CD8-positive, alpha-beta memory T cell (primary cell): ENCODE data around the gene TAOK2. TPM values are rescaled to one million over a fixed set of nuclear protein-coding genes. Genes with fewer than 3 reads are reported as not detected.
"Not testable (repeated sequence)": the region's sequence is repeated elsewhere in the genome, so short reads cannot be mapped to it uniquely, and the experiment has no call there.

Source experiments
- CTCF ChIA-PET: fragments of 350-600 bp; sonication (Branson Sonifier 250); formaldehyde crosslinking; loops from one replicate; lab custom pipeline; 2021; ENCODE audit warnings: antibody characterized with exemption; lab: Charles Lee
- POLR2A ChIA-PET: fragments of 350-600 bp; sonication (Branson Sonifier 250); formaldehyde crosslinking; loops from one replicate; lab custom pipeline; 2021; ENCODE audit warnings: antibody characterized with exemption; lab: Charles Lee
- DNase-seq, 5 donors: peaks; one replicate each; pipeline versions ENCODE4 v3.0.0 to v3.0.0-alpha.2; 2020 to 2022; ENCODE audit warnings: mixed read lengths in 1 of 5
- H3K27ac ChIP-seq: one replicate; pipeline ENCODE4 v1.7.0; 2013; ENCODE audit warnings: low read depth, mild to moderate bottlenecking, low read length, moderate library complexity
- H3K27me3 ChIP-seq: 2 replicates; pipeline ENCODE4 v1.7.0; 2013; ENCODE audit warnings: low read length, mild to moderate bottlenecking; ENCODE audit not compliant: insufficient read depth, poor library complexity, severe bottlenecking
- H3K36me3 ChIP-seq: 2 replicates; pipeline ENCODE4 v1.7.0; 2013; ENCODE audit warnings: mild to moderate bottlenecking, low read length, moderate library complexity; ENCODE audit not compliant: insufficient read depth
- H3K4me1 ChIP-seq: 2 replicates; pipeline ENCODE4 v1.7.0; 2013; ENCODE audit warnings: mild to moderate bottlenecking, low read length, moderate library complexity; ENCODE audit not compliant: insufficient read depth
- H3K4me3 ChIP-seq: 2 replicates; pipeline ENCODE4 v1.7.0; 2013; ENCODE audit warnings: mild to moderate bottlenecking, low read length
- H3K9me3 ChIP-seq: 2 replicates; pipeline ENCODE4 v1.7.0; 2013; ENCODE audit warnings: mild to moderate bottlenecking, low read length
- H3K27ac Mint-ChIP-seq, 8 donors: one replicate each; pipeline ENCODE4 v1.8.0; 2020 to 2021; ENCODE audit warnings: mixed read lengths in 8 of 8, mild to moderate bottlenecking in 6 of 8, inconsistent platforms in 3 of 8, moderate library complexity in 3 of 8
- H3K27me3 Mint-ChIP-seq, 2 donors: one replicate each; pipeline ENCODE4 v1.8.0; 2020 to 2021; ENCODE audit warnings: mixed read lengths in 2 of 2, mild to moderate bottlenecking in 1 of 2, moderate library complexity in 1 of 2
- H3K36me3 Mint-ChIP-seq, 3 donors: one replicate each; pipeline ENCODE4 v1.8.0; 2020 to 2021; ENCODE audit warnings: mixed read lengths in 3 of 3, inconsistent platforms in 1 of 3, mild to moderate bottlenecking in 1 of 3
- H3K4me1 Mint-ChIP-seq, 3 donors: one replicate each; pipeline ENCODE4 v1.8.0; 2020 to 2021; ENCODE audit warnings: mixed read lengths in 3 of 3, inconsistent platforms in 1 of 3, mild to moderate bottlenecking in 1 of 3
- H3K4me3 Mint-ChIP-seq, 7 donors: one replicate each; pipeline ENCODE4 v1.8.0; 2020 to 2021; ENCODE audit warnings: mixed read lengths in 7 of 7, mild to moderate bottlenecking in 6 of 7, moderate library complexity in 4 of 7, inconsistent platforms in 2 of 7
- H3K9me3 Mint-ChIP-seq, 5 donors: one replicate each; pipeline ENCODE4 v1.8.0; 2020 to 2022; ENCODE audit warnings: mixed read lengths in 5 of 5, mild to moderate bottlenecking in 3 of 5, moderate library complexity in 2 of 5, inconsistent platforms in 1 of 5
- polyA plus RNA-seq: library from polyadenylated mRNA; unstranded; fragments of 300-500 nt; fragmentation: Illumina TruSeq; gene quantifications from one replicate; pipeline ENCODE4 v1.2.3, GENCODE V29; 2021
- total RNA-seq, 2 experiments: library from RNA; stranded (reverse); gene quantifications; one replicate each; pipeline ENCODE4 v1.2.3, GENCODE V29; 2021

Gene TAOK2
- total and polyA plus RNA-seq, 3 experiments from 2014 or later = 7.1 to 44.3 (median 41.8) TPM

DNA sequence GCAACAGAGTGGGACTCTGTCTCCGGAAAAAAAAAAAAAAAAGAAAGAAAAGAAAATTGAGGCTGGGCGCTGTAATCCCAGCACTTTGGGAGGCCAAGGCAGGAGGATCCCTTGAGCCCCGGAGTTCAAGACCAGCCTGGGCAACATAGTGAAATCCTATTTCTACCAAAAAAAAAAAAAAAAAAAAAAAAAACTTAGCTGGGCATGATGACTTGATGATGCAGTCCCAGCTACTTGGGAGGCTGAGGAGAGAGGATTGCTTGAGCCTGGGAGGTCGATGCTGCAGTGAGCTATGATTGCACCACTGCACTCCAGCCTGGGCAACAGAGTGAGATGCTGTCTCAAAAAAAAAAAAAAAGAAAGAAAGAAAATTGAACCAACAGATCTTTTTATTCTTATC, 44.3 kb downstream of the TAOK2 start:
- H3K27me3 ChIP-seq, H3K9me3 Mint-ChIP-seq, H3K27ac ChIP-seq, H3K9me3 ChIP-seq, DNase-seq, H3K4me3 ChIP-seq, H3K36me3 ChIP-seq, H3K36me3 Mint-ChIP-seq, H3K4me3 Mint-ChIP-seq, H3K27ac Mint-ChIP-seq, H3K27me3 Mint-ChIP-seq: not testable (repeated sequence)
- CTCF ChIA-PET = interaction anchor here (0.9 to 2.7 kb wide), 5 partner anchors 14 to 327 kb away, joined by 4 to 11 read pairs (median 5); no protein-coding TSS in a partner anchor
- POLR2A ChIA-PET = interaction anchor here (0.6 kb wide), 3 partner anchors 318 to 389 kb away, joined by 3 to 5 read pairs (median 3); no protein-coding TSS in a partner anchor
- H3K4me1 Mint-ChIP-seq = peaks cover 5 to 12% (median 7%) of the 10 kb centered on the region in 3 donors
- peaks cover 11% of the 10 kb centered on the region for H3K4me1 ChIP-seq

DNA sequence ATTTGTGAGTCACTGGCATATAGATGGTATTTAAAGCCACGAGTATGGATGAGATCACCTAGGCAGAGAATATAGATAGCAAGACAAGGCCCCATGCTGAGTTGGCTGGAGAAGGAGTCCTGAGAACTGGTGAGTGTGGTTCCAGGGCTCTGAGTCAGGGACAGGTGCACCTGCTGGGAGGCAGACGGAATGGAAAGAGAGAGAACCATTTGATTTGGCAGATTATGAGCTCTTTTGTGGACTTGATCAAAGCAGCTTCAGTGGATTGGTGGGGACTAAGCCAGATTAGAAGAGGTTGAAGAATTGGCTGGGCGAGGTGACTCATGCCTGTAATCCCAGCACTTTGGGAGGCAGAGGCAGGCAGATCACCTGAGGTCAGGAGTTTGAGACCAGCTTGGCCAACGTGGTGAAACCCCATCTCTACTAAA, 45.1 kb downstream of the TAOK2 start:
- CTCF ChIA-PET = interaction anchor here (1.1 to 2.7 kb wide), 4 partner anchors 13 to 328 kb away, joined by 4 to 11 read pairs (median 5); no protein-coding TSS in a partner anchor
- Mint-ChIP-seq H3K27ac (peak overlapping the region in 2 of 8 donors; percentile 45 to 53), H3K27me3 (peaks cover 5 to 6% of the 10 kb centered on the region in 2 donors)

DNA sequence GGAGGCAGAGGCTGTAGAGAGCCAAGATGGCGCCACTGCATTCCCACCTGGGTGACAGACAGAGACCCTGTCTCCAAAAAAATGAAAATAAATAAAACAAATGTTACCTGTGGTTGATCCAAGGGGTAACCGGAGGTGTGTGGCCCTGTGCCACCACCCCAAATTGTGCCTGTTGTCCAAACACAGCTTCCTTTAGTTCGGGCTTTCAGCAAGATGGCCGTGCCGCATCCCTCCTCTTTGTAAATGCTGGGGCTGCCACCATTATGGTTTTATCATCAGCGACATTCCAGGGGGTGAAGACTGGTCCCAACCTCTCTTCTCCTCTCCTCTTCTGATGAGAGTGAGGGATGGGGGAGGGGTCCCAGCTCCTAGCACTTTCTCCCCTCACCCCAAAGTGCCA, 49.2 kb downstream of the TAOK2 start, which contains the start of gene C16orf92:
Gene C16orf92 (plus strand): TSS at position 312 of the 400 bp plus-strand sequence. CDS start 143 bp downstream, outside the sequence.
- no peaks in the 10 kb centered on the region for H3K9me3 ChIP-seq
- no peaks in the 10 kb centered on the region for H3K36me3 ChIP-seq
- H3K4me1 Mint-ChIP-seq = peaks cover 5 to 12% (median 7%) of the 10 kb centered on the region in 3 donors
- DNase-seq = no peak
- H3K27me3 ChIP-seq = no peaks in the 10 kb centered on the region
- H3K27ac Mint-ChIP-seq = no peak within 1 kb of the TSS
- no peaks in the 10 kb centered on the region for H3K9me3 Mint-ChIP-seq
- H3K27ac ChIP-seq = no peak within 1 kb of the TSS
- peaks cover 11% of the 10 kb centered on the region for H3K4me1 ChIP-seq
- ChIA-PET CTCF (interaction anchor here (1.0 to 1.2 kb wide), 3 partner anchors 8 to 331 kb away, joined by 3 to 4 read pairs (median 3); partner anchors contain the start of gene TLCD3B), POLR2A (no interaction called here)
- no peak within 1 kb of the TSS for H3K4me3 Mint-ChIP-seq
- H3K36me3 Mint-ChIP-seq = peaks cover 0 to 5% (median 0%) of the 10 kb centered on the region in 3 donors
- no peak within 1 kb of the TSS for H3K4me3 ChIP-seq
- H3K27me3 Mint-ChIP-seq = peaks cover 22 to 25% of the 10 kb centered on the region in 2 donors

More for the DNA sequence above, 45.1 kb downstream of the TAOK2 start:
- peaks cover 11% of the 10 kb centered on the region for H3K4me1 ChIP-seq
- H3K27ac ChIP-seq = no peak overlapping the region
- POLR2A ChIA-PET = no interaction called here
- no peak for DNase-seq
- peaks cover 0 to 1% (median 0%) of the 10 kb centered on the region in 3 donors for H3K36me3 Mint-ChIP-seq
- no peaks in the 10 kb centered on the region for H3K9me3 ChIP-seq
- no peak overlapping the region for H3K4me3 ChIP-seq
- peaks cover 5 to 12% (median 7%) of the 10 kb centered on the region in 3 donors for H3K4me1 Mint-ChIP-seq
- H3K36me3 ChIP-seq = no peaks in the 10 kb centered on the region
- peak overlapping the region in 1 of 7 donors; percentile 26 for H3K4me3 Mint-ChIP-seq
- no peaks in the 10 kb centered on the region for H3K27me3 ChIP-seq
- no peaks in the 10 kb centered on the region for H3K9me3 Mint-ChIP-seq

DNA sequence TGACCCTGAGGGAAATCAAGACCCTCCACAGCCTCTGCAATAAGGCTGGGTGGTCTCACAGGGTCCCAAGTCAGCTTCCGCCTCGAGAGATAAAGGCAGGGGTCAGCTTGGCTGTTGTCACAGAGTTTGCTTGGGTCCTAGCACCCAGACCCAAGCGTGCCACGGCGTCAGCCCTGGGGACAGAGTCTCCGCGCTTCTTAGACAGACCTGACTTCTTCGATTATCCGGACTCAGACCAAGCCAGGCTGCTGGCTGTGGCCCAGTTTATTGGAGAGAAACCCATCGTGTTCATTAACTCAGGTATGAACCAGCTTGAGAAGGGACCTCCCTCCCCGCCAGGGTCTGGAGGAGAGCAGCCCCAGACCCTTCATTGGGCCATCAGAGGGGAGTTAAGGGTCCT, 49.9 kb downstream of the TAOK2 start:
- H3K4me1 ChIP-seq = peaks cover 11% of the 10 kb centered on the region
- Mint-ChIP-seq H3K27me3 (peaks cover 26 to 32% of the 10 kb centered on the region in 2 donors), H3K36me3 (peaks cover 0 to 5% (median 0%) of the 10 kb centered on the region in 3 donors), H3K4me1 (peaks cover 5 to 12% (median 7%) of the 10 kb centered on the region in 3 donors), H3K9me3 (no peaks in the 10 kb centered on the region), H3K27ac (no peak overlapping the region), H3K4me3 (no peak overlapping the region)
- no peak overlapping the region for H3K27ac ChIP-seq
- ChIA-PET POLR2A (no interaction called here), CTCF (interaction anchor here (1.0 kb wide), 1 partner anchor 332 kb away, joined by 4 read pairs; no protein-coding TSS in a partner anchor)
- H3K36me3 ChIP-seq = no peaks in the 10 kb centered on the region
- no peak overlapping the region for H3K4me3 ChIP-seq
- no peaks in the 10 kb centered on the region for H3K9me3 ChIP-seq
- DNase-seq = no peak
- H3K27me3 ChIP-seq = no peaks in the 10 kb centered on the region

DNA sequence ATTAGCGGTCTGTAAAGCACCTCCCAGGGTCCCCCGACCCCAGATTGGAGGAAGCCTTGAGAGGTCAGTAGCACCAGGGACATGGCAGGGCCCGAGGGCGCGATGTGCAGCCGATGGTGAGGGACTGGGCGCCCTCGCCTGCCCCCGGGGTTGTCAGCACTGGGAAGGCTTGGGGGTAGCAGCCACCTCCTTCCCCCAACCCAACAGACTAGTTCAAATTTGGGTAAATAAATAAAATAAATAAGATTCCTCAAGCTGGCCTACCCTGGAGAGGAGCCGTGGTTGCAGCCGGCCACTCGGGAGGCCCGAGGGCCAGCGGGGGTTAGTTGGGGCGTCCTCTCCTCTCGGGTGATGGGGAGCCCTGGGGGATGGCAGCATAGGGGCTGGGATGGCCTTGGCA, 50.8 kb downstream of the TAOK2 start:
- no peaks in the 10 kb centered on the region for H3K9me3 ChIP-seq
- no peaks in the 10 kb centered on the region for H3K36me3 ChIP-seq
- DNase-seq = no peak
- peaks cover 8% of the 10 kb centered on the region for H3K27me3 ChIP-seq
- H3K4me3 ChIP-seq = no peak overlapping the region
- Mint-ChIP-seq H3K27ac (no peak overlapping the region), H3K4me3 (no peak overlapping the region), H3K9me3 (no peaks in the 10 kb centered on the region), H3K27me3 (peaks cover 31 to 38% of the 10 kb centered on the region in 2 donors), H3K36me3 (peaks cover 0 to 5% (median 0%) of the 10 kb centered on the region in 3 donors), H3K4me1 (peaks cover 5 to 12% (median 7%) of the 10 kb centered on the region in 3 donors)
- peaks cover 11% of the 10 kb centered on the region for H3K4me1 ChIP-seq
- ChIA-PET CTCF (no interaction called here), POLR2A (no interaction called here)
- no peak overlapping the region for H3K27ac ChIP-seq

DNA sequence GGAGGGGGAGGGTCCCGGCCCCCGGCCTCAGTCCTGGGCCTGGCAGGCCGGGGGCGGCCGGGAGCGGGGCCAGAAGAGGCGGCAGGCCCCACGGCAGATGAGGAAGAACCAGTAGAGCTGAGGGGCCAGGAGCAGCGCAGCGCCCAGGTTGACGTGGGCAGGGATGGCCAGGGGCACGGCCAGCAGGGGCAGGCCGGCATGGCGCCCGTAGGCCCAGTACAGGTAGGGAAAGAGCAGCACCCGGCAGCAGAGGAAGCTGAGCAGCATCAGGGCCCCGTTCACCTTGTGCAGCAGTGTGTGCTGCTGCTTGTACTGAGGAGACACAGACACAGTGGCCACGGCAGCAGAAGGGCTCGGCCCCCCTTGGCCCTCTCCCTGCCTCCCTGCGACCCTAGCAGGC, 51.5 kb downstream of the TAOK2 start:
- Mint-ChIP-seq H3K9me3 (no peaks in the 10 kb centered on the region), H3K36me3 (peaks cover 0 to 5% (median 0%) of the 10 kb centered on the region in 3 donors), H3K27me3 (peaks cover 36 to 45% of the 10 kb centered on the region in 2 donors), H3K4me1 (peaks cover 7 to 17% (median 7%) of the 10 kb centered on the region in 3 donors), H3K4me3 (no peak overlapping the region), H3K27ac (no peak overlapping the region)
- Histone ChIP-seq H3K4me1 (peaks cover 11% of the 10 kb centered on the region), H3K27me3 (peaks cover 15% of the 10 kb centered on the region), H3K36me3 (no peaks in the 10 kb centered on the region), H3K4me3 (no peak overlapping the region), H3K27ac (no peak overlapping the region), H3K9me3 (no peaks in the 10 kb centered on the region)
- no peak for DNase-seq
- POLR2A ChIA-PET = no interaction called here
- CTCF ChIA-PET = no interaction called here

DNA sequence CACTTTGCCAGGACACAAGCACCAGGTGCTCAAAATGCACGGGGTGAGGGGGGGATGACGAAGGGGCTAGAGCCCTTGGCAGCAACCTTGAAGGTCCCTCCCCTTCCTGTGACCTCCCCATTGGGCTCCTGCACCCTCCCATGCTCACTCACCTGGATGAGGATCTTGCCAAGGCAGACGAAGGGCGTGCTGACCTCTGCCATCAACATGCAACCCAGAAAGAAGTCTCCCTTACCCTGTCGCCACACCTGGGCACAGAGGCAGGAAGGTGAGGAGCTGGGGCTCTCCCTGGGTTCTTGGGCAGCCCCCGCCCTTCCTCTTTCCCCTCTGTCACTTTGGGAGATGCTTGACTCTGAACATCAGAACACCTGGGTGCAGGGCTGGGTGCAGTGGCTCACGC, 51.9 kb downstream of the TAOK2 start:
- POLR2A ChIA-PET = interaction anchor here (0.6 kb wide), 1 partner anchor 12 kb away, joined by 8 read pairs; no protein-coding TSS in a partner anchor
- no peaks in the 10 kb centered on the region for H3K36me3 ChIP-seq
- H3K36me3 Mint-ChIP-seq = peaks cover 0 to 5% (median 0%) of the 10 kb centered on the region in 3 donors
- peaks cover 18% of the 10 kb centered on the region for H3K27me3 ChIP-seq
- no peak overlapping the region for H3K27ac Mint-ChIP-seq
- H3K27ac ChIP-seq = no peak overlapping the region
- H3K9me3 ChIP-seq = no peaks in the 10 kb centered on the region
- H3K4me3 Mint-ChIP-seq = no peak overlapping the region
- H3K9me3 Mint-ChIP-seq = no peaks in the 10 kb centered on the region
- H3K4me1 Mint-ChIP-seq = peaks cover 7 to 19% (median 8%) of the 10 kb centered on the region in 3 donors
- no peak overlapping the region for H3K4me3 ChIP-seq
- CTCF ChIA-PET = no interaction called here
- peaks cover 36 to 47% of the 10 kb centered on the region in 2 donors for H3K27me3 Mint-ChIP-seq
- H3K4me1 ChIP-seq = peaks cover 11% of the 10 kb centered on the region
- no peak for DNase-seq

DNA sequence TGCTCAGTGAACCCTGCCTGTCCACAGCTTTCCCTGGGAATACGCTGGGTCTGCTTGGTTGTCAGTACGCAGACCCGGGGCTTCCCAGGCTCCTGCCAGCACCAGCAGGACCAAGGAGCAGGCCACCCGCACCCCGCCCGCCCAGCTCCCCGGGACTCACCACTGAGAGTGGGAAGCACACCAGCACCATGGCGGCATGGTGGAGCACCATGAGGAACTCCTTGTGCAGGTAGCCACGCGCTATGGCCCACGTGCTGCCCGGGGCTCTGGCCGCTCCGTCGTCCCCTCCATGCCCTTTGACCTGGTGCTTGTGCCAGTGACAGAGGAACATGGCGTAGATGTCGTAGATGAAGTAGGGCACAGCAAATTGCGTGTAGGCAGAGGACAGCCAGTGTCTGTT, 52.8 kb downstream of the TAOK2 start:
- ChIA-PET CTCF (no interaction called here), POLR2A (no interaction called here)
- Mint-ChIP-seq H3K4me1 (peaks cover under 1 to 11% (median 3%) of the 10 kb centered on the region in 3 donors), H3K27me3 (peaks cover 35 to 44% of the 10 kb centered on the region in 2 donors), H3K4me3 (no peak overlapping the region), H3K36me3 (peaks cover 0 to 5% (median 0%) of the 10 kb centered on the region in 3 donors), H3K9me3 (no peaks in the 10 kb centered on the region), H3K27ac (peak overlapping the region in 1 of 8 donors; percentile 22)
- Histone ChIP-seq H3K9me3 (no peaks in the 10 kb centered on the region), H3K36me3 (no peaks in the 10 kb centered on the region), H3K27ac (no peak overlapping the region), H3K4me1 (peaks cover 6% of the 10 kb centered on the region), H3K4me3 (no peak overlapping the region), H3K27me3 (peaks cover 23% of the 10 kb centered on the region)
- no peak for DNase-seq
